Endothelial cell of umbilical vein (primary cell): Measurements from ENCODE around the gene SLC1A1.

Source experiments
- CTCF ChIP-seq, 2 donors: IDR thresholded peaks; 1 replicate in 1 of 2; 2 replicates in 1 of 2; pipeline ENCODE4 v1.5.1; 2011; ENCODE audit warnings: low read length in 2 of 2, mild to moderate bottlenecking in 2 of 2, moderate library complexity in 2 of 2, control low read depth in 1 of 2, inconsistent platforms in 1 of 2, low read depth in 1 of 2; ENCODE audit not compliant: insufficient read depth in 1 of 2; ENCODE audit errors: extremely low read depth in 1 of 2
- EZH2 ChIP-seq: IDR thresholded peaks from 2 replicates; pipeline ENCODE4 v1.6.1; 2012; ENCODE audit warnings: borderline replicate concordance, low read depth, mild to moderate bottlenecking, moderate library complexity, low read length, inconsistent platforms; ENCODE audit not compliant: severe bottlenecking
- FOS ChIP-seq: IDR thresholded peaks from 2 replicates; pipeline ENCODE4 v1.6.1; 2011; ENCODE audit warnings: mild to moderate bottlenecking, low read length, moderate library complexity, borderline replicate concordance; ENCODE audit not compliant: insufficient read depth
- GATA2 ChIP-seq: IDR thresholded peaks from 2 replicates; pipeline ENCODE4 v1.7.0; 2011; ENCODE audit warnings: low read depth, mild to moderate bottlenecking, moderate library complexity, mixed read lengths, low read length; ENCODE audit not compliant: insufficient read length, insufficient read depth
- MYC ChIP-seq: IDR thresholded peaks from one replicate; pipeline ENCODE4 v1.6.1; 2011; ENCODE audit warnings: mild to moderate bottlenecking, low read depth, low read length
- POLR2A ChIP-seq: IDR thresholded peaks from 2 replicates; pipeline ENCODE4 v1.6.1; 2012; ENCODE audit warnings: low read depth, mild to moderate bottlenecking, control low read depth, low read length
- POLR2AphosphoS5 ChIP-seq: IDR thresholded peaks from 2 replicates; pipeline ENCODE4 v1.6.1; 2012; ENCODE audit warnings: low read depth, mild to moderate bottlenecking, control low read depth, low read length, moderate library complexity; ENCODE audit not compliant: insufficient read depth
- TF ChIP-seq, protein P1 (sequence below): IDR thresholded peaks from 2 replicates; pipeline ENCODE4 v1.6.1; 2011; ENCODE audit not compliant: insufficient read depth, insufficient read length

- TF ChIP-seq GATA2 (no peak), CTCF (IDR thresholded peaks at IDR 0.05; ENCODE audit: extremely low read depth in 1 of 2, insufficient read depth in 1 of 2, low read depth in 1 of 2, low read length in 2 of 2) (no peak), EZH2 (no peak), FOS (no peak), POLR2A (no peak), POLR2AphosphoS5 (no peak), MYC (no peak)
- TF ChIP-seq, protein P1, sequence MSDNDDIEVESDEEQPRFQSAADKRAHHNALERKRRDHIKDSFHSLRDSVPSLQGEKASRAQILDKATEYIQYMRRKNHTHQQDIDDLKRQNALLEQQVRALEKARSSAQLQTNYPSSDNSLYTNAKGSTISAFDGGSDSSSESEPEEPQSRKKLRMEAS: no peak
Observed at GRCh38 chr9:4575997-4576396, 85.7 kb downstream of the SLC1A1 start.
